HEK293 (cell line): Measurements from ENCODE around the gene TUT4.

Experiments
- CTCF ChIA-PET: fragments of 350-600 bp; formaldehyde crosslinking; extraction: SDS; loops from one replicate; lab custom pipeline; 2021; ENCODE audit warnings: antibody characterized with exemption; lab: Yijun Ruan, JAX
- POLR2A ChIA-PET: fragments of 300-600 bp; formaldehyde crosslinking; extraction: SDS; loops from one replicate; lab custom pipeline; 2020; ENCODE audit warnings: antibody characterized with exemption, inconsistent platforms; lab: Yijun Ruan, JAX
- H3K27ac ChIP-seq: fragments of 200-500 bp; sonication (Bioruptor generic); 2 replicates; pipeline ENCODE4 v1.5.1; 2014; ENCODE audit warnings: low read depth, low read length, control low read depth, inconsistent platforms; ENCODE audit errors: extremely low read depth
- H3K36me3 ChIP-seq, 2 experiments: fragments of 200-500 bp in 1 of 2; sonication (Bioruptor generic) in 1 of 2; 1 replicate in 1 of 2; 2 replicates in 1 of 2; pipeline ENCODE4 v1.5.1; 2014 to 2017; ENCODE audit warnings: inconsistent platforms in 2 of 2, low read length in 2 of 2; ENCODE audit not compliant: control insufficient read depth in 2 of 2, insufficient read depth in 1 of 2
- H3K4me1 ChIP-seq: fragments of 200-500 bp; sonication (Bioruptor generic); 2 replicates; pipeline ENCODE4 v1.5.1; 2014; ENCODE audit warnings: mild to moderate bottlenecking, low read length, inconsistent platforms; ENCODE audit not compliant: control insufficient read depth, insufficient read depth
- H3K4me3 ChIP-seq: 2 replicates; pipeline ENCODE4 v1.5.1; 2011; ENCODE audit warnings: low read depth, mild to moderate bottlenecking, control low read depth, low read length, moderate library complexity
- H3K9me3 ChIP-seq: fragments of 200-500 bp; sonication (Bioruptor generic); 2 replicates; pipeline ENCODE4 v1.5.1; 2014; ENCODE audit warnings: low read depth, low read length, inconsistent platforms; ENCODE audit not compliant: control insufficient read depth, insufficient read depth
- BCL11A ChIP-seq: fragments of 450-650 bp; formaldehyde crosslinking; IDR thresholded peaks from 2 replicates; pipeline ENCODE4 v1.5.1; 2016; ENCODE audit warnings: low read depth, missing biosample characterization, missing genetic modification characterization
- BCL11B ChIP-seq: fragments of 450-650 bp; formaldehyde crosslinking; IDR thresholded peaks from 2 replicates; pipeline ENCODE4 v1.5.1; 2016; ENCODE audit warnings: low read depth, missing biosample characterization, missing genetic modification characterization
- GLIS1 ChIP-seq: fragments of 450-650 bp; formaldehyde crosslinking; IDR thresholded peaks from 2 replicates; pipeline ENCODE4 v1.5.1; 2016; ENCODE audit warnings: missing biosample characterization, missing genetic modification characterization
- GLIS2 ChIP-seq: fragments of 450-650 bp; formaldehyde crosslinking; IDR thresholded peaks from 2 replicates; pipeline ENCODE4 v1.5.1; 2016; ENCODE audit warnings: missing biosample characterization, missing genetic modification characterization
- IKZF3 ChIP-seq: fragments of 450-650 bp; IDR thresholded peaks from 2 replicates; pipeline ENCODE4 v1.5.0; 2018; ENCODE audit warnings: missing biosample characterization, mild to moderate bottlenecking, missing genetic modification characterization, moderate library complexity
- KLF10 ChIP-seq: fragments of 450-650 bp; IDR thresholded peaks from 2 replicates; pipeline ENCODE4 v1.5.1; 2018; ENCODE audit warnings: missing biosample characterization, mild to moderate bottlenecking, missing genetic modification characterization
- ZBTB7A ChIP-seq: fragments of 450-650 bp; formaldehyde crosslinking; IDR thresholded peaks from 2 replicates; pipeline ENCODE4 v1.5.1; 2016; ENCODE audit warnings: low read depth, missing biosample characterization, missing genetic modification characterization
- ZBTB8A ChIP-seq: fragments of 450-650 bp; formaldehyde crosslinking; IDR thresholded peaks from 2 replicates; pipeline ENCODE4 v1.5.1; 2016; ENCODE audit warnings: missing biosample characterization, missing genetic modification characterization
- ZNF132 ChIP-seq: fragments of 450-650 bp; formaldehyde crosslinking; IDR thresholded peaks from 2 replicates; pipeline ENCODE4 v1.5.1; 2017; ENCODE audit warnings: missing biosample characterization, missing genetic modification characterization, borderline replicate concordance
- ZNF146 ChIP-seq: fragments of 450-650 bp; formaldehyde crosslinking; IDR thresholded peaks from 2 replicates; pipeline ENCODE4 v1.5.1; 2016; ENCODE audit warnings: missing biosample characterization, missing genetic modification characterization
- ZNF175 ChIP-seq: fragments of 450-650 bp; formaldehyde crosslinking; IDR thresholded peaks from 2 replicates; pipeline ENCODE4 v1.5.1; 2016; ENCODE audit warnings: missing biosample characterization, missing genetic modification characterization
- ZNF266 ChIP-seq: fragments of 450-650 bp; formaldehyde crosslinking; IDR thresholded peaks from 2 replicates; pipeline ENCODE4 v1.5.1; 2016; ENCODE audit warnings: missing biosample characterization, missing genetic modification characterization, low read depth
- ZNF514 ChIP-seq: fragments of 450-650 bp; formaldehyde crosslinking; IDR thresholded peaks from 2 replicates; pipeline ENCODE4 v1.5.1; 2016; ENCODE audit warnings: missing biosample characterization, missing genetic modification characterization
- ZNF555 ChIP-seq: fragments of 450-650 bp; formaldehyde crosslinking; conservative IDR thresholded peaks from 2 replicates; pipeline ENCODE4 v1.5.1; 2017; ENCODE audit warnings: missing biosample characterization, mild to moderate bottlenecking, missing genetic modification characterization, inconsistent platforms
- ZNF600 ChIP-seq: fragments of 450-650 bp; formaldehyde crosslinking; IDR thresholded peaks from 2 replicates; pipeline ENCODE4 v1.5.1; 2016; ENCODE audit warnings: missing biosample characterization, missing genetic modification characterization
- ZNF658 ChIP-seq: fragments of 450-650 bp; formaldehyde crosslinking; IDR thresholded peaks from 2 replicates; pipeline ENCODE4; 2016; ENCODE audit warnings: missing biosample characterization, missing genetic modification characterization
- ZNF660 ChIP-seq: fragments of 450-650 bp; IDR thresholded peaks from 2 replicates; pipeline ENCODE4 v1.5.1; 2018; ENCODE audit warnings: missing biosample characterization, mild to moderate bottlenecking, missing genetic modification characterization
- ZNF664 ChIP-seq: fragments of 450-650 bp; formaldehyde crosslinking; IDR thresholded peaks from 2 replicates; pipeline ENCODE4 v1.5.1; 2016; ENCODE audit warnings: missing biosample characterization, missing genetic modification characterization
- ZNF670 ChIP-seq: fragments of 450-650 bp; formaldehyde crosslinking; IDR thresholded peaks from 2 replicates; pipeline ENCODE4 v1.5.1; 2016; ENCODE audit warnings: missing biosample characterization, missing genetic modification characterization, low read depth
- ZNF785 ChIP-seq: fragments of 450-650 bp; formaldehyde crosslinking; IDR thresholded peaks from 2 replicates; pipeline ENCODE4 v1.5.1; 2016; ENCODE audit warnings: missing biosample characterization, missing genetic modification characterization
- ZNF843 ChIP-seq: fragments of 450-650 bp; formaldehyde crosslinking; IDR thresholded peaks from 2 replicates; pipeline ENCODE4 v1.5.1; 2016; ENCODE audit warnings: missing biosample characterization, missing genetic modification characterization
- TF ChIP-seq, protein P1 (sequence below): fragments of 450-650 bp; formaldehyde crosslinking; optimal IDR thresholded peaks from 2 replicates; pipeline ENCODE3; 2016; ENCODE audit warnings: missing biosample characterization, mild to moderate bottlenecking, missing genetic modification characterization
- TF ChIP-seq, protein P2 (sequence below): IDR thresholded peaks from 2 replicates; pipeline ENCODE4 v1.6.1; 2011; ENCODE audit warnings: mild to moderate bottlenecking, low read depth, low read length, borderline replicate concordance
- TF ChIP-seq, protein P3 (sequence below): fragments of 450-650 bp; formaldehyde crosslinking; IDR thresholded peaks from 2 replicates; pipeline ENCODE4 v1.5.1; 2016; ENCODE audit warnings: missing biosample characterization, missing genetic modification characterization

Gene TUT4

DNA sequence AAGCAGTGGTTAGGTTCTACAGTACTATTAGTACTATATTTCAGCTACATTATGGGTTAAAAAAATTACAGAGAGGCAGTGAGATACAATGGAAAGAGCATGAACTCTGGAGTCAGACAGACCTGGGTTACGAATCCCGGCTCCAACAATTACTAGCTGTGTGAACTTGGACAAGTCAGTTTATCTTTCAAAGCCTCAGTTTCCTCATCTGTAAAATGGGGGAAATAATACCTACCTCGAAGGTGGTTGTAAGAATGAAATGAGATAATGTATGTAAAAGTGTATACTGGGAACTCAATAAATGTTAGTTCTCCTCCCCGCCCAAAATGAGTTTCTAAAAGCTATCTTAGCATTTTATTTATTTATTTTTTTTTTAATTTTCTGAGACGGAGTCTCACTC lies 89.0 kb downstream of the TUT4 start (continued):
- TF ChIP-seq ZNF664 (tag by site-specific recombination) (no peak), ZNF660 (tag by site-specific recombination) (no peak), ZNF132 (tag by site-specific recombination) (no peak)
- TF ChIP-seq, protein P1, sequence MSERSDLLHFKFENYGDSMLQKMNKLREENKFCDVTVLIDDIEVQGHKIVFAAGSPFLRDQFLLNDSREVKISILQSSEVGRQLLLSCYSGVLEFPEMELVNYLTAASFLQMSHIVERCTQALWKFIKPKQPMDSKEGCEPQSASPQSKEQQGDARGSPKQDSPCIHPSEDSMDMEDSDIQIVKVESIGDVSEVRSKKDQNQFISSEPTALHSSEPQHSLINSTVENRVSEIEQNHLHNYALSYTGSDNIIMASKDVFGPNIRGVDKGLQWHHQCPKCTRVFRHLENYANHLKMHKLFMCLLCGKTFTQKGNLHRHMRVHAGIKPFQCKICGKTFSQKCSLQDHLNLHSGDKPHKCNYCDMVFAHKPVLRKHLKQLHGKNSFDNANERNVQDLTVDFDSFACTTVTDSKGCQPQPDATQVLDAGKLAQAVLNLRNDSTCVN = no peak

DNA sequence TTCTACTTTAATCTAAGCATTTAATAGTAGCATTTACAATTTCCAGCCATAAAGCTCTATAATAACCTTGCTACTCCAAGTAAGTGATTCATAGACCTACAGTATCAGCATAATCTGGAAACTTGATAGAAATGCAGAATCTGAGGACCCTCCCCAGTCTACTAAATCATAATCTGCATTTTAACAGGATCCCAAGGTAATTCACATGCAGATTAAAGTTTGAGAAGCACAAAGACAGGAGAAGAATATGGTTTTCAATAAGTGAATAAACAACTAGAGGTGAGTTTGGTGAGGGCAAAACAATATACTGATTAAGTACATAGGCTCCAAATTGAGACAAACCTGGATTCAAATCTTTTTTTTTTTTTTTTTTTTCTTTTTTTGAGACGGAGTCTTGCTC lies 91.1 kb downstream of the TUT4 start:
- no peaks in the 10 kb centered on the region for H3K4me1 ChIP-seq
- peaks cover 3 to 28% of the 10 kb centered on the region in 2 experiments; a peak in 2 of 3 replicates for H3K36me3 ChIP-seq
- no peak overlapping the region for H3K27ac ChIP-seq
- TF ChIP-seq ZBTB7A (no peak), BCL11B (tag by site-specific recombination) (no peak), IKZF3 (tag by site-specific recombination) (no peak), ZNF658 (tag by site-specific recombination) (no peak), BCL11A (tag by site-specific recombination) (no peak), ZNF843 (tag by site-specific recombination) (no peak), GLIS2 (no peak), ZNF785 (tag by site-specific recombination) (no peak)
- TF ChIP-seq, all 188 proteins: peak for 0
- no peaks in the 10 kb centered on the region for H3K9me3 ChIP-seq
- POLR2A ChIA-PET = no interaction called here
- no peak overlapping the region for H3K4me3 ChIP-seq
- CTCF ChIA-PET = no interaction called here

DNA sequence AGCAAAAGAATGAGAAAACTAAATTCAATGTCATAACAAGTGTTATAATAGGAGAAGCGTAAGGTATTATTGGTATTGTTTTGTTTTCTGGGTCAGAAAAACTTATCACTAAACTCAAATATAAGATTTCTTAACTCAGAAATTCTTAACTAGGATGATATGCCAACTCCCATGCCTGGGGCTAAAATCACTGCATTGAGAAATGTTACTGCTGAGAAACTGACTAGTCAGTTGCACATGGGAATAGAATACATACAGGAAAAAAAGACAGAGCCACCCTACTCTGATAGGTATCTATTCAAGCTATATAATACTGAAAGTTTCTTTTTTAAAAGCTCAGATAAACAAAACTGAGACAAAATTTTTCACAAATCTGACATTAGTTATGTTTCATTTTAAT lies 92.2 kb downstream of the TUT4 start:
- CTCF ChIA-PET = no interaction called here
- H3K4me3 ChIP-seq = no peak overlapping the region
- POLR2A ChIA-PET = no interaction called here
- peaks cover 8 to 35% of the 10 kb centered on the region in 2 experiments for H3K36me3 ChIP-seq
- no peaks in the 10 kb centered on the region for H3K9me3 ChIP-seq
- no peak for TF ChIP-seq ZNF175 (tag by site-specific recombination)
- no peak for TF ChIP-seq ZNF555
- TF ChIP-seq ZNF266 (tag by site-specific recombination) = no peak
- TF ChIP-seq ZNF146 (tag by site-specific recombination) = no peak
- no peak for TF ChIP-seq ZBTB8A
- no peak for TF ChIP-seq ZNF514 (tag by site-specific recombination)
- TF ChIP-seq, protein P2, sequence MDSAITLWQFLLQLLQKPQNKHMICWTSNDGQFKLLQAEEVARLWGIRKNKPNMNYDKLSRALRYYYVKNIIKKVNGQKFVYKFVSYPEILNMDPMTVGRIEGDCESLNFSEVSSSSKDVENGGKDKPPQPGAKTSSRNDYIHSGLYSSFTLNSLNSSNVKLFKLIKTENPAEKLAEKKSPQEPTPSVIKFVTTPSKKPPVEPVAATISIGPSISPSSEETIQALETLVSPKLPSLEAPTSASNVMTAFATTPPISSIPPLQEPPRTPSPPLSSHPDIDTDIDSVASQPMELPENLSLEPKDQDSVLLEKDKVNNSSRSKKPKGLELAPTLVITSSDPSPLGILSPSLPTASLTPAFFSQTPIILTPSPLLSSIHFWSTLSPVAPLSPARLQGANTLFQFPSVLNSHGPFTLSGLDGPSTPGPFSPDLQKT = no peak
- no peak for TF ChIP-seq ZNF670 (tag by site-specific recombination)
- no peak for TF ChIP-seq ZNF600 (tag by site-specific recombination)
- no peak for TF ChIP-seq KLF10 (tag by site-specific recombination)
- TF ChIP-seq GLIS1 (tag by site-specific recombination) = no peak
- TF ChIP-seq, protein P3, sequence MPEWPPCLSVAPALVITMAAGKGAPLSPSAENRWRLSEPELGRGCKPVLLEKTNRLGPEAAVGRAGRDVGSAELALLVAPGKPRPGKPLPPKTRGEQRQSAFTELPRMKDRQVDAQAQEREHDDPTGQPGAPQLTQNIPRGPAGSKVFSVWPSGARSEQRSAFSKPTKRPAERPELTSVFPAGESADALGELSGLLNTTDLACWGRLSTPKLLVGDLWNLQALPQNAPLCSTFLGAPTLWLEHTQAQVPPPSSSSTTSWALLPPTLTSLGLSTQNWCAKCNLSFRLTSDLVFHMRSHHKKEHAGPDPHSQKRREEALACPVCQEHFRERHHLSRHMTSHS = no peak
- TF ChIP-seq, all 188 proteins: peak for 0
- H3K27ac ChIP-seq = no peak overlapping the region
- no peaks in the 10 kb centered on the region for H3K4me1 ChIP-seq
